HepG2 (cell line): ENCODE measurements around the gene RARA. TPM values are rescaled to one million over a fixed set of nuclear protein-coding genes. Genes with fewer than 3 reads are reported as not detected.

Experiments used
- AGO1 ChIP-seq: fragments of 200-400 bp; formaldehyde crosslinking; IDR thresholded peaks from 2 replicates; pipeline ENCODE4 v1.6.1; 2017; ENCODE audit warnings: mild to moderate bottlenecking, low read depth, low read length, moderate library complexity; ENCODE audit not compliant: poor library complexity, severe bottlenecking
- ARID2 ChIP-seq: sonication (generic); formaldehyde crosslinking; IDR thresholded peaks from 2 replicates; pipeline ENCODE4 v1.8.1; 2022; ENCODE audit warnings: mild to moderate bottlenecking, missing genetic modification reagents, borderline replicate concordance
- FOXA1 ChIP-seq, 2 experiments: fragments of 450-650 bp in 1 of 2; sonication (generic) in 1 of 2; formaldehyde crosslinking in 1 of 2; IDR thresholded peaks; 2 replicates each; pipeline versions ENCODE4 v1.4.0 to v1.6.1; 2016 to 2020; ENCODE audit warnings: missing genetic modification reagents in 1 of 2
- GPN1 ChIP-seq: sonication (generic); formaldehyde crosslinking; IDR thresholded peaks from 2 replicates; pipeline ENCODE4 v1.5.1; 2020; ENCODE audit warnings: missing genetic modification reagents, borderline replicate concordance
- HNRNPH1 ChIP-seq: fragments of 200-400 bp; formaldehyde crosslinking; optimal IDR thresholded peaks from 2 replicates; pipeline ENCODE3; 2017; ENCODE audit warnings: mild to moderate bottlenecking, low read depth, low read length
- KDM1A ChIP-seq: IDR thresholded peaks from 2 replicates; pipeline ENCODE4 v1.6.1; 2016; ENCODE audit warnings: missing compliant biosample characterization
- KDM6A ChIP-seq: IDR thresholded peaks from 2 replicates; pipeline ENCODE4 v1.6.1; 2016; ENCODE audit warnings: low read depth
- KLF15 ChIP-seq: sonication (generic); formaldehyde crosslinking; IDR thresholded peaks from 2 replicates; pipeline ENCODE4 v1.8.1; 2023; ENCODE audit warnings: borderline replicate concordance, mild to moderate bottlenecking, inconsistent platforms, missing genetic modification reagents, mixed read lengths
- LCORL ChIP-seq, 2 experiments: fragments of 450-650 bp in 1 of 2; sonication (generic) in 1 of 2; formaldehyde crosslinking in 1 of 2; IDR thresholded peaks; 2 replicates each; pipeline versions ENCODE4 v1.5.0 to v1.6.1; 2017 to 2020; ENCODE audit warnings: antibody characterized with exemption in 1 of 2, missing genetic modification reagents in 1 of 2
- MED1 ChIP-seq: sonication (generic); formaldehyde crosslinking; IDR thresholded peaks from 2 replicates; pipeline ENCODE4 v1.4.0; 2020; ENCODE audit warnings: missing genetic modification reagents
- MYNN ChIP-seq: sonication (generic); formaldehyde crosslinking; IDR thresholded peaks from 2 replicates; pipeline ENCODE4 v1.4.0; 2020; ENCODE audit warnings: mild to moderate bottlenecking, low read depth, missing genetic modification reagents
- NCOA5 ChIP-seq: sonication (generic); formaldehyde crosslinking; IDR thresholded peaks from 2 replicates; pipeline ENCODE4 v1.4.0; 2020; ENCODE audit warnings: missing genetic modification reagents
- REXO4 ChIP-seq: sonication (generic); formaldehyde crosslinking; IDR thresholded peaks from 2 replicates; pipeline ENCODE4 v1.8.0; 2022; ENCODE audit warnings: missing genetic modification reagents, mild to moderate bottlenecking, borderline replicate concordance
- RFX5 ChIP-seq: IDR thresholded peaks from 2 replicates; pipeline ENCODE4 v1.6.1; 2011; ENCODE audit warnings: low read depth, low read length, improper control_type of control experiment
- SALL2 ChIP-seq: sonication (generic); formaldehyde crosslinking; IDR thresholded peaks from 2 replicates; pipeline ENCODE4 v1.8.1; 2023; ENCODE audit warnings: mild to moderate bottlenecking, missing genetic modification reagents, inconsistent platforms
- STAT5B ChIP-seq: sonication (generic); formaldehyde crosslinking; IDR thresholded peaks from 2 replicates; pipeline ENCODE4 v1.4.0; 2020; ENCODE audit warnings: missing genetic modification reagents
- ZFP41 ChIP-seq: sonication (generic); formaldehyde crosslinking; IDR thresholded peaks from 2 replicates; pipeline ENCODE4 v1.4.0; 2020; ENCODE audit warnings: mild to moderate bottlenecking, missing genetic modification reagents, borderline replicate concordance
- ZFP62 ChIP-seq: sonication (generic); formaldehyde crosslinking; IDR thresholded peaks from 2 replicates; pipeline ENCODE4 v1.4.0; 2020; ENCODE audit warnings: missing genetic modification reagents
- ZMYM2 ChIP-seq: sonication (generic); formaldehyde crosslinking; IDR thresholded peaks from 2 replicates; pipeline ENCODE4 v1.8.0; 2022; ENCODE audit warnings: mild to moderate bottlenecking, missing genetic modification reagents
- ZNF260 ChIP-seq: sonication (generic); formaldehyde crosslinking; IDR thresholded peaks from 2 replicates; pipeline ENCODE4 v1.4.0; 2020; ENCODE audit warnings: missing genetic modification reagents, low read depth, mild to moderate bottlenecking, borderline replicate concordance
- ZNF337 ChIP-seq: sonication (generic); formaldehyde crosslinking; IDR thresholded peaks from 2 replicates; pipeline ENCODE4 v1.5.1; 2020; ENCODE audit warnings: missing genetic modification reagents, low read depth, mild to moderate bottlenecking, borderline replicate concordance
- ZNF44 ChIP-seq: sonication (generic); formaldehyde crosslinking; IDR thresholded peaks from 2 replicates; pipeline ENCODE4 v1.5.1; 2020; ENCODE audit warnings: mild to moderate bottlenecking, missing genetic modification reagents
- ZNF441 ChIP-seq: sonication (generic); formaldehyde crosslinking; IDR thresholded peaks from 2 replicates; pipeline ENCODE4 v1.7.0; 2021; ENCODE audit warnings: missing genetic modification reagents, borderline replicate concordance
- ZNF446 ChIP-seq: sonication (generic); formaldehyde crosslinking; IDR thresholded peaks from 2 replicates; pipeline ENCODE4 v1.5.0; 2020; ENCODE audit warnings: mild to moderate bottlenecking, missing genetic modification reagents
- ZNF775 ChIP-seq: sonication (generic); formaldehyde crosslinking; IDR thresholded peaks from 2 replicates; pipeline ENCODE4 v1.4.0; 2020; ENCODE audit warnings: missing genetic modification reagents, mild to moderate bottlenecking, moderate library complexity, borderline replicate concordance
- ZNF781 ChIP-seq: sonication (generic); formaldehyde crosslinking; IDR thresholded peaks from 2 replicates; pipeline ENCODE4 v1.5.1; 2020; ENCODE audit warnings: borderline replicate concordance, mild to moderate bottlenecking, missing genetic modification reagents; ENCODE audit errors: not compliant biosample characterization
- ZNF891 ChIP-seq: sonication (generic); formaldehyde crosslinking; IDR thresholded peaks from 2 replicates; pipeline ENCODE4 v1.5.0; 2020; ENCODE audit warnings: mild to moderate bottlenecking, missing genetic modification reagents
- polyA plus RNA-seq, 8 experiments: library from polyadenylated mRNA; depleted of rRNA in 3 of 8; stranded (reverse) in 7 of 8; unstranded in 1 of 8; fragments of >200 nt; fragmentation: Illumina TruSeq in 4 of 8; extraction: Trizol in 4 of 8; gene quantifications; 2 replicates each; pipeline versions ENCODE4 v1.2.1 to v1.2.3, GENCODE V29; 2011 to 2016; ENCODE audit warnings: low read depth in 4 of 8, missing spikeins in 1 of 8, mixed read lengths in 1 of 8; ENCODE audit not compliant: insufficient read depth in 1 of 8
- total RNA-seq, 5 experiments: library from RNA; depleted of rRNA; stranded (reverse); fragments of >200 nt; fragmentation: Illumina TruSeq; extraction: Trizol; gene quantifications; 2 replicates each; pipeline ENCODE4 v1.2.3, GENCODE V29; 2016; ENCODE audit warnings: low read depth in 1 of 5
- TF ChIP-seq, protein P1 (sequence below): sonication (generic); formaldehyde crosslinking; IDR thresholded peaks from 2 replicates; pipeline ENCODE4 v1.8.0; 2022; ENCODE audit warnings: mild to moderate bottlenecking, missing genetic modification reagents, moderate library complexity
- TF ChIP-seq, protein P2 (sequence below): IDR thresholded peaks from 2 replicates; pipeline ENCODE4 v1.6.1; 2016; ENCODE audit warnings: missing biosample characterization, missing genetic modification reagents, low read depth

Gene RARA
- total and polyA plus RNA-seq, 2 of the 13 experiments (the other 11 are each of a cell fraction or from before 2014, with no cell fraction given), result 6.4 to 8.6 TPM

DNA sequence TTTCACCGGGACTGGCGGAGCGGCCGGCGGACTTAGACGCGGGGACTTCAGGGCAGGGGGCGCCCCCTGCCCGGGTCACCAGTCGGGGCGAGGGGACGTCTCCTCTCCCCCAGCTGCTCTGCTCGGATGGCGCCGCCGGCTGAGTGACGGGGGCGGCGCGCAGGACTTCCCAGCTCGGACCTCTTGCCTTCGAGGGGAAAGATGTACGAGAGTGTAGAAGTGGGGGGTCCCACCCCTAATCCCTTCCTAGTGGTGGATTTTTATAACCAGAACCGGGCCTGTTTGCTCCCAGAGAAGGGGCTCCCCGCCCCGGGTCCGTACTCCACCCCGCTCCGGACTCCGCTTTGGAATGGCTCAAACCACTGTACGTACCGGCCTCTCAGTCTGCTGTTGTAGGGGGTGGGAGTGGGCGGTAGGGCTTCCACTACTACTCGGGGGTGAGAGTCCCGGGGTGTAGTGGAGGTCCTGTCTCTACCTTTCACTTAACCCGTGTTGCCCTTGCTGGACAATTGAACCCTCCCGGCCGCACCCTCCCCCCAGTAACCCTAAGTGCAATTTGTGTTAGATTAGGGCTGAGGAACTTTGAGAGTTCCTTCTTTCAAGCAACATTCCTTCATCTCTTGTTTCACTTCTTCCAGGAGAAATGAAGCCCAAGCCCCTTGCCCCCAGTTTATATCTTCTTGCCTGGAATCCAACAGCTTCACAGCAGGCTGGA lies 33.7 kb downstream of the RARA start (continued):
- TF ChIP-seq, protein P1, sequence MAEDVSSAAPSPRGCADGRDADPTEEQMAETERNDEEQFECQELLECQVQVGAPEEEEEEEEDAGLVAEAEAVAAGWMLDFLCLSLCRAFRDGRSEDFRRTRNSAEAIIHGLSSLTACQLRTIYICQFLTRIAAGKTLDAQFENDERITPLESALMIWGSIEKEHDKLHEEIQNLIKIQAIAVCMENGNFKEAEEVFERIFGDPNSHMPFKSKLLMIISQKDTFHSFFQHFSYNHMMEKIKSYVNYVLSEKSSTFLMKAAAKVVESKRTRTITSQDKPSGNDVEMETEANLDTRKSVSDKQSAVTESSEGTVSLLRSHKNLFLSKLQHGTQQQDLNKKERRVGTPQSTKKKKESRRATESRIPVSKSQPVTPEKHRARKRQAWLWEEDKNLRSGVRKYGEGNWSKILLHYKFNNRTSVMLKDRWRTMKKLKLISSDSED (CRISPR knock-in tag), result no peak
- no peak for TF ChIP-seq ZNF260 (CRISPR knock-in tag)
- no peak for TF ChIP-seq ZNF337 (CRISPR knock-in tag)
- TF ChIP-seq MYNN, result no peak
- TF ChIP-seq, protein P2, sequence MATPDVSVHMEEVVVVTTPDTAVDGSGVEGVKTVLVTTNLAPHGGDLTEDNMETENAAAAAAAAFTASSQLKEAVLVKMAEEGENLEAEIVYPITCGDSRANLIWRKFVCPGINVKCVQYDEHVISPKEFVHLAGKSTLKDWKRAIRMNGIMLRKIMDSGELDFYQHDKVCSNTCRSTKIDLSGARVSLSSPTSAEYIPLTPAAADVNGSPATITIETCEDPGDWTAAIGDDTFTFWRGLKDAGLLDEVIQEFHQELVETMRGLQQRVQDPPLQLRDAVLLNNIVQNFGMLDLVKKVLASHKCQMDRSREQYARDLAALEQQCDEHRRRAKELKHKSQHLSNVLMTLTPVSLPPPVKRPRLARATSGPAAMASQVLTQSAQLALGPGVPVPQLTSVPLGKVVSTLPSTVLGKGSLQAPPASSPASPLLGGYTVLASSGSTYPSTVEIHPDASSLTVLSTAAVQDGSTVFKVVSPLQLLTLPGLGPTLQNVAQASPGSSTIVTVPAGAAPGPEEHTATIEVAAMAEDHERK (CRISPR knock-in tag), result no peak
- no peak for TF ChIP-seq ZMYM2 (CRISPR knock-in tag)
- TF ChIP-seq SALL2 (CRISPR knock-in tag), result no peak
- TF ChIP-seq ZNF775 (CRISPR knock-in tag), result no peak
- no peak for TF ChIP-seq KDM6A
- no peak for TF ChIP-seq ZNF446 (CRISPR knock-in tag)
- no peak for TF ChIP-seq KLF15 (CRISPR knock-in tag)
- TF ChIP-seq ARID2 (CRISPR knock-in tag), result no peak
- TF ChIP-seq ZNF441 (CRISPR knock-in tag), result 0 out of 2 replicates have a peak, but pooled peaks have one; percentile 13
- no peak for TF ChIP-seq ZFP62 (CRISPR knock-in tag)
- TF ChIP-seq FOXA1 (IDR thresholded peaks at IDR 0.05), result no peak
- no peak for TF ChIP-seq FOXA1 (CRISPR knock-in tag; IDR thresholded peaks at IDR 0.05)
- no peak for TF ChIP-seq NCOA5 (CRISPR knock-in tag)
- TF ChIP-seq ZNF44 (CRISPR knock-in tag), result no peak
- no peak for TF ChIP-seq ZFP41 (CRISPR knock-in tag)
- no peak for TF ChIP-seq REXO4 (CRISPR knock-in tag)
- no peak for TF ChIP-seq STAT5B (CRISPR knock-in tag)
- no peak for TF ChIP-seq MED1 (CRISPR knock-in tag)
- TF ChIP-seq RFX5, result no peak
- no peak for TF ChIP-seq GPN1 (CRISPR knock-in tag)
- TF ChIP-seq ZNF781 (CRISPR knock-in tag), result no peak
- TF ChIP-seq AGO1, result no peak
- no peak for TF ChIP-seq HNRNPH1
- no peak for TF ChIP-seq LCORL (IDR thresholded peaks at IDR 0.05)
- peak; percentile 12; the same call in 1 of the 2 replicates for TF ChIP-seq LCORL (CRISPR knock-in tag; IDR thresholded peaks at IDR 0.05)
- no peak; the same call in 1 of the 2 replicates for TF ChIP-seq ZNF891 (CRISPR knock-in tag)
- no peak for TF ChIP-seq KDM1A
